Breast epithelium (tissue), 4 donors: Measurements from ENCODE around the gene IRAK3. TPM values are rescaled to one million over a fixed set of nuclear protein-coding genes. Genes with fewer than 3 reads are reported as not detected.

ENCODE experiments used
- DNase-seq, 2 donors: peaks; one replicate each; pipeline ENCODE4 v3.0.0-alpha.2; 2019; ENCODE audit warnings: low spot score in 2 of 2
- H3K27ac ChIP-seq, 2 donors: fragments of 200-600 bp; sonication (generic) in 1 of 2; one replicate each; pipeline ENCODE4 v1.5.1; 2016 to 2019; ENCODE audit warnings: mild to moderate bottlenecking in 1 of 2
- H3K27me3 ChIP-seq, 2 donors: fragments of 200-600 bp; sonication (generic) in 1 of 2; one replicate each; pipeline versions ENCODE4 v1.5.1 to v1.6.0; 2017 to 2019; ENCODE audit warnings: control low read depth in 1 of 2, mild to moderate bottlenecking in 1 of 2
- H3K36me3 ChIP-seq: fragments of 200-600 bp; one replicate; pipeline ENCODE4 v1.5.1; 2019
- H3K4me1 ChIP-seq, 2 donors: fragments of 200-600 bp; sonication (generic); one replicate each; pipeline ENCODE4 v1.5.1; 2016 to 2019; ENCODE audit warnings: control low read depth in 1 of 2
- H3K4me3 ChIP-seq, 3 donors: fragments of 200-600 bp; sonication (generic); 1 replicate in 2 of 3; 2 replicates in 1 of 3; pipeline ENCODE4 v1.5.1; 2016 to 2019; ENCODE audit warnings: mild to moderate bottlenecking in 3 of 3, moderate library complexity in 2 of 3
- H3K9me3 ChIP-seq, 2 donors: fragments of 200-600 bp; sonication (generic) in 1 of 2; one replicate each; pipeline ENCODE4 v1.5.1; 2016 to 2019; ENCODE audit warnings: control low read depth in 1 of 2
- POLR2A ChIP-seq: fragments of 450-650 bp; IDR thresholded peaks from one replicate; pipeline ENCODE4 v1.6.1; 2016; ENCODE audit warnings: antibody characterized with exemption, mild to moderate bottlenecking, moderate library complexity
- POLR2AphosphoS5 ChIP-seq, 3 donors: sonication (generic); formaldehyde crosslinking; IDR thresholded peaks; one replicate each; pipeline ENCODE4 v1.6.1; 2017; ENCODE audit warnings: antibody characterized with exemption in 3 of 3
- intact Hi-C: fragments of 100-400 bp; cut with DNase I; formaldehyde crosslinking; loops from one replicate; pipeline ENCODE4 v1.15.1; 2023; ENCODE audit warnings: low total_unique reads
- total RNA-seq, 3 donors: library from RNA; depleted of rRNA; stranded (reverse); fragments of >200 nt; gene quantifications; one replicate each; pipeline ENCODE4 v1.1.0, GENCODE V29; 2016
- TF ChIP-seq, protein P1 (sequence below), 3 donors: fragments of 450-650 bp; IDR thresholded peaks; one replicate each; pipeline ENCODE4 v1.5.1; 2016 to 2017; ENCODE audit warnings: antibody characterized with exemption in 3 of 3, mild to moderate bottlenecking in 3 of 3, moderate library complexity in 3 of 3

IRAK3 gene
- total RNA-seq, 3 donors from 2014 or later = 22.2 to 88.8 (median 37.7) TPM

DNA sequence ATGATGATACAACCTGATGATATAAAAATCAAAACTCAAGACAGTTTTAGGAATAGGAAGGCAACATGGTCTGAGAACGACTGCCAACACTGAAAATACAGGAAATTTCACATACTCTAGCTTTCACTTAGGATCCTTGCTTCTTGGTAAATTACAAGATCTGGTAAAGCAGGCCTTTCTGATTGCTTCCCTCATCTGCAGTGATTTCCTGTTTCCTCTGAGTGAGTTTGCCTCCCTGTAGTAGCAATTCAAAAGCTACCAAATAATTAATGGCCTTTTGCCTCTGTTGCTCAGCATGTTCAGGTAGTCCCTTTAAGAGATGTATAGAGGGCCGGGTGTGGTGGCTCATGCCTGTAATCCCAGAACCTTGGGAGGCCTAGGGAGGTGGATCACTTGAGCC, 2.0 kb upstream of the IRAK3 start:
- Histone ChIP-seq H3K36me3 (no peaks in the 10 kb centered on the region), H3K27ac (peak overlapping the region in 1 of 2 donors; percentile 43), H3K27me3 (peaks cover 0 to 7% of the 10 kb centered on the region in 2 donors), H3K4me1 (no peaks in the 10 kb centered on the region), H3K9me3 (no peaks in the 10 kb centered on the region), H3K4me3 (no peak overlapping the region)
- intact Hi-C loops = no loop called here
- no peak for DNase-seq
- TF ChIP-seq, protein P1, sequence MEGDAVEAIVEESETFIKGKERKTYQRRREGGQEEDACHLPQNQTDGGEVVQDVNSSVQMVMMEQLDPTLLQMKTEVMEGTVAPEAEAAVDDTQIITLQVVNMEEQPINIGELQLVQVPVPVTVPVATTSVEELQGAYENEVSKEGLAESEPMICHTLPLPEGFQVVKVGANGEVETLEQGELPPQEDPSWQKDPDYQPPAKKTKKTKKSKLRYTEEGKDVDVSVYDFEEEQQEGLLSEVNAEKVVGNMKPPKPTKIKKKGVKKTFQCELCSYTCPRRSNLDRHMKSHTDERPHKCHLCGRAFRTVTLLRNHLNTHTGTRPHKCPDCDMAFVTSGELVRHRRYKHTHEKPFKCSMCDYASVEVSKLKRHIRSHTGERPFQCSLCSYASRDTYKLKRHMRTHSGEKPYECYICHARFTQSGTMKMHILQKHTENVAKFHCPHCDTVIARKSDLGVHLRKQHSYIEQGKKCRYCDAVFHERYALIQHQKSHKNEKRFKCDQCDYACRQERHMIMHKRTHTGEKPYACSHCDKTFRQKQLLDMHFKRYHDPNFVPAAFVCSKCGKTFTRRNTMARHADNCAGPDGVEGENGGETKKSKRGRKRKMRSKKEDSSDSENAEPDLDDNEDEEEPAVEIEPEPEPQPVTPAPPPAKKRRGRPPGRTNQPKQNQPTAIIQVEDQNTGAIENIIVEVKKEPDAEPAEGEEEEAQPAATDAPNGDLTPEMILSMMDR (IDR thresholded peaks at IDR 0.05) = no peak
- TF ChIP-seq POLR2A (no peak), POLR2AphosphoS5 (IDR thresholded peaks at IDR 0.05) (no peak)

DNA sequence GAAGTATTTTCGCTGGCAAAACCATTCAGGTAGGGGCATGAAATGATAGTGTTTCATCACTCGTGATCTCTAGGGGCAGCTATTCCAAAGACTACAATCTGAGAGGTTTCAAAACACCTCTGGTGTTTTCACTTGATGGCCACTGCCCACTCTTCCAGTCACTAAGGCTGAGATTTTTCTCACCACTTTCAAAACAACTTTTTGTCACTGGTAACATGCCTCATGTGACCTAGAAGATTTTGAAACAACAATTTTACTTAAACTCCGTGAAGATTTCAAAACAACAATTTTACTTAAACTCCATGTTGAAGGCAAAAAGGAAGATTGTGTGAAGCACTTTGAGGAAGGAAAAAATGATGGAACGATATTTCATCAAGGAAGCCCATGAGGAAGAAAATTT, 1.2 kb upstream of the IRAK3 start:
- peak overlapping the region in 1 of 2 donors; percentile 12 for H3K27ac ChIP-seq
- H3K27me3 ChIP-seq = peaks cover 0 to 7% of the 10 kb centered on the region in 2 donors
- H3K4me3 ChIP-seq = no peak overlapping the region

DNA sequence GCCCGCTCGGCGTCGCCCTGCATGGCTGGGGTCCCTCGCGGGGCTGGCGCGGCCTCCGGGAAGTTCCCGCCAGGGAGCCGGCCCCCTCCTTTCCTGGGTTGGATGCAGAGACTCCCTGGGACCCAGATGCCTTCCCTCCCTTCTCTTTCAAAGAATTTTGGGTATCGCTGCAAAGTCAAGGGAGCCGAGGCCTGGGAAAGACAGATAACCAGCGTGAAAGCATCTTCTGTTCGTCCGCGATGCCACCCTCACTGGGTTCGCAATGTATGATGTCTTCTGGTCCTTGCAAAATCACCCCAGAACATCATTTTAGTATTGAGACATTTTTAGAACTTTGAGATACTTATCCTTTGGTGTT, 451 bp downstream of the IRAK3 start:
- peak overlapping the region; percentile 76 to 94 for H3K27ac ChIP-seq
- intact Hi-C loops = no loop called here

More for the DNA sequence above, 1.2 kb upstream of the IRAK3 start:
- intact Hi-C loops = no loop called here
- no peak for DNase-seq
- no peak for TF ChIP-seq POLR2A
- TF ChIP-seq, protein P1 (IDR thresholded peaks at IDR 0.05) = no peak
- no peak for TF ChIP-seq POLR2AphosphoS5 (IDR thresholded peaks at IDR 0.05)
- Histone ChIP-seq H3K9me3 (no peaks in the 10 kb centered on the region), H3K36me3 (no peaks in the 10 kb centered on the region), H3K4me1 (no peaks in the 10 kb centered on the region)

DNA sequence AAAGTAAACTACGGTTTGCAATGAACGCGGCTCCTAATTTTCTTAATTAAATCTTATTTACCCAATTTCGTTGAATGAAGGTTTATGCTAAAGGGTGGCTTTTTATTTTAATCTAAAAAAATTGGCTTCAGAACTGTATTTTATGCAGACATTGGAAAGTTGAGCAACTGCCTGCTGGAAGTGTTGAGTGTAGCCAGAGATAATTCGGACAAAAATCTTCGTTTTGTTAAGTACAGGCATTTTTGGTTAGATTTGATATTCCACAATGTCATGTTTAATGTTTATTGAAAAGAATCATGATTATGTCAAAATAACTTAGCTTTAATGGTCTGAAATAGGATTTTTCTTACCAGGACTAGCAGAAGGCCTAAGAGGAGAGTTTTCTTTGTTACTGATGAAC, 875 bp downstream of the IRAK3 start:
- intact Hi-C loops = no loop called here
- Histone ChIP-seq H3K4me3 (peak overlapping the region; percentile 56 to 83 (median 64)), H3K4me1 (no peaks in the 10 kb centered on the region), H3K27ac (peak overlapping the region; percentile 76 to 94), H3K27me3 (peaks cover 0 to 4% of the 10 kb centered on the region in 2 donors), H3K36me3 (no peaks in the 10 kb centered on the region), H3K9me3 (no peaks in the 10 kb centered on the region)
- TF ChIP-seq POLR2AphosphoS5 (IDR thresholded peaks at IDR 0.05) = no peak
- TF ChIP-seq, protein P1 (IDR thresholded peaks at IDR 0.05) = no peak
- TF ChIP-seq POLR2A = no peak
- no peak for DNase-seq

More for the DNA sequence above, 451 bp downstream of the IRAK3 start:
- DNase-seq = no peak
- Histone ChIP-seq H3K36me3 (no peaks in the 10 kb centered on the region), H3K4me3 (peak overlapping the region; percentile 56 to 83 (median 64)), H3K27me3 (peaks cover 0 to 4% of the 10 kb centered on the region in 2 donors), H3K9me3 (no peaks in the 10 kb centered on the region), H3K4me1 (no peaks in the 10 kb centered on the region)
- TF ChIP-seq, protein P1 (IDR thresholded peaks at IDR 0.05) = no peak
- TF ChIP-seq POLR2AphosphoS5 (IDR thresholded peaks at IDR 0.05) (no peak), POLR2A (no peak)

DNA sequence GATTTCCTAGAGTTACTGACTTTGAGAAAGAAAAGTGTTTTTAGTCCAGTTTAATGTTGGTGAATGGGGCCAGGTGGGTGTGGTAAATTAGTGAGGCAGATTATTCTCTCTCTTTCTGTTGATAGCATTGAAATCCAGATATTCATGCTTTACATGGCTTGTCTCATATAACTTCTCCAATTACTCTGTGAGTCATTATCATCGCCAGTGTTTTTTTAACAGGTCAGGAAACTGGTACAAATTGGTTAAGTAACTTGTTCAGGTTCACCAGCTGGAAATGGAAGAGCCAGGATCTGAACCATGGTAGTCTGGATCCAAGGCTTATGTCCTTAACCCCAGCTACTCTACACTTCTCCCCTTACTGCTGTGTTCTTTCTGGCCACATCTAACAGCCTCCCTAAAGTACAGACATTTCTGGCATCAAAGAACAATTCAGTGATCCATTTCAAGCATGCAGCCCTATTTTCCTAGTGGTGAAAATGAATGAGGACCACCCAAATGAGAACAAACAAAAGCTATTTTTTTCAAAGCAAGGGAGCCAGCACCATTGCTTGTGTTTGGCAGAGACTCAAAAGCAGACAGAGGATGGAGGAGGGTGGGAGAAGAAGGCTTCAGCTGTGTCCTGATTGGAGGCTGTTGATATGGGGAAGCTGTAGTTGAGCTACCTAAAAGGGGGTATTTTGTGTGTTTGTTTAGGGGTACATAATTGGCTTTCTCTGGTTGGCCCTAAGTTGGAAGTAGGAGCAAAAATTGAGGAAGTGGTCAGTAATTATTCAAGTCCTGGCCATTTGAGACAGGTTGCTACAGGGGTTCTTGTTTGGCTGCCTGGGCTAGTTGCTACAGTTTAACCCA, 1.7 kb downstream of the IRAK3 start:
- Histone ChIP-seq H3K4me3 (peak overlapping the region in 2 of 3 donors; percentile 64 to 83), H3K27ac (peak overlapping the region in 1 of 2 donors; percentile 71), H3K9me3 (no peaks in the 10 kb centered on the region), H3K27me3 (peaks cover 0 to 4% of the 10 kb centered on the region in 2 donors), H3K36me3 (no peaks in the 10 kb centered on the region), H3K4me1 (no peaks in the 10 kb centered on the region)
- DNase-seq = no peak
- TF ChIP-seq, protein P1 (IDR thresholded peaks at IDR 0.05) = no peak
- TF ChIP-seq POLR2AphosphoS5 (IDR thresholded peaks at IDR 0.05) = no peak
- TF ChIP-seq POLR2A = no peak
- intact Hi-C loops = no loop called here
